HG03066 (cell line): ENCODE measurements around the gene FOXC1.

ENCODE experiments used
- ATAC-seq: cut with Tn5 transposase; IDR thresholded peaks from one replicate; pipeline ENCODE4 v1.9.1; 2021; ENCODE audit warnings: low read depth; ENCODE audit not compliant: unreplicated experiment

FOXC1 gene

GRCh38 chr6:1611572-1612298 lies 2.0 kb downstream of the FOXC1 start:
- ATAC-seq, result no peak

GRCh38 chr6:1612299-1612973 lies 2.7 kb downstream of the FOXC1 start:
- ATAC-seq, result no peak

GRCh38 chr6:1612974-1613306 lies 3.2 kb downstream of the FOXC1 start:
- no peak for ATAC-seq

GRCh38 chr6:1613346-1613687 lies 3.6 kb downstream of the FOXC1 start:
- no peak for ATAC-seq

- ATAC-seq, result no peak
Observed at GRCh38 chr6:1613688-1614447, 4.2 kb downstream of the FOXC1 start.

- ATAC-seq, result no peak
Observed at GRCh38 chr6:1614448-1615150, 4.9 kb downstream of the FOXC1 start.

GRCh38 chr6:1615151-1615852 lies 5.6 kb downstream of the FOXC1 start:
- ATAC-seq, result no peak

- ATAC-seq, result no peak
Observed at GRCh38 chr6:1615853-1616420, 6.2 kb downstream of the FOXC1 start.

GRCh38 chr6:1616701-1617463 lies 7.2 kb downstream of the FOXC1 start:
- ATAC-seq, result no peak

- ATAC-seq, result no peak
Observed at GRCh38 chr6:1617466-1618310, 8.0 kb downstream of the FOXC1 start.

- no peak for ATAC-seq
Observed at GRCh38 chr6:1618311-1619097, 8.8 kb downstream of the FOXC1 start.

- no peak for ATAC-seq
Observed at GRCh38 chr6:1619098-1619672, 9.5 kb downstream of the FOXC1 start.

GRCh38 chr6:1619673-1620503 lies 10.2 kb downstream of the FOXC1 start:
- no peak for ATAC-seq

- no peak for ATAC-seq
Observed at GRCh38 chr6:1620504-1621069, 10.9 kb downstream of the FOXC1 start.

GRCh38 chr6:1621070-1621701 lies 11.5 kb downstream of the FOXC1 start:
- no peak for ATAC-seq
